Mucosa of stomach (tissue), 1 donor: ENCODE results near the gene CORIN.

Experiments used
- H3K27me3 ChIP-seq: one replicate; pipeline ENCODE4 v1.7.0; 2013; ENCODE audit warnings: mild to moderate bottlenecking, low read length; ENCODE audit not compliant: control insufficient read depth, insufficient read depth
- H3K36me3 ChIP-seq: one replicate; pipeline ENCODE4 v1.7.0; 2013; ENCODE audit warnings: low read length; ENCODE audit not compliant: control insufficient read depth, insufficient read depth
- H3K4me1 ChIP-seq: one replicate; pipeline ENCODE4 v1.7.0; 2013; ENCODE audit warnings: mild to moderate bottlenecking, low read length; ENCODE audit not compliant: control insufficient read depth, insufficient read depth
- H3K4me3 ChIP-seq: one replicate; pipeline ENCODE4 v1.7.0; 2013; ENCODE audit warnings: low read length
- H3K9ac ChIP-seq: one replicate; pipeline ENCODE4 v1.7.0; 2013; ENCODE audit warnings: mild to moderate bottlenecking, low read length, moderate library complexity
- H3K9me3 ChIP-seq: one replicate; pipeline ENCODE4 v1.7.0; 2013; ENCODE audit warnings: mild to moderate bottlenecking, low read length, moderate library complexity; ENCODE audit not compliant: control insufficient read depth
- donor health status: Pancreatic carcinoma.

Gene CORIN

DNA sequence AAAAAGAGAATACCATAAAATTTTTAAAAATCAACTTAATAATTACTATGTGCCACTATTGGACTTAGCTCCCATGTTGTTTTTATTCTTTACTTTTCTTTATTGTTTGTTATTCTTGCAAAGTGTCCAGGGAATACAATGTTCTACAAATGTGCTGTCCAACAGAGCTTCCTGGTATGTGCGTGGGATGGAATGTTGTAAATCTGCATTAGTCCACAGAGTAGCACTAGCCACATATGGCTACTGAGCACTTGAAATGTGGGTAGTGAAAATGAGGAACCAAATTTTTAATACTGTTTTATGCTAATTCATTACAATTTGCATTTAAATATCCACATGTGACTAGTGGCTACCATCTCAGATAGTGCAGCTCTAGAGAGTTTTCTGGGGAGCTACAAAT lies 14.3 kb upstream of the CORIN start:
- Histone ChIP-seq H3K9ac (no peak overlapping the region), H3K9me3 (no peaks in the 10 kb centered on the region), H3K4me1 (no peaks in the 10 kb centered on the region), H3K36me3 (no peaks in the 10 kb centered on the region), H3K27me3 (no peaks in the 10 kb centered on the region), H3K4me3 (no peak overlapping the region)

DNA sequence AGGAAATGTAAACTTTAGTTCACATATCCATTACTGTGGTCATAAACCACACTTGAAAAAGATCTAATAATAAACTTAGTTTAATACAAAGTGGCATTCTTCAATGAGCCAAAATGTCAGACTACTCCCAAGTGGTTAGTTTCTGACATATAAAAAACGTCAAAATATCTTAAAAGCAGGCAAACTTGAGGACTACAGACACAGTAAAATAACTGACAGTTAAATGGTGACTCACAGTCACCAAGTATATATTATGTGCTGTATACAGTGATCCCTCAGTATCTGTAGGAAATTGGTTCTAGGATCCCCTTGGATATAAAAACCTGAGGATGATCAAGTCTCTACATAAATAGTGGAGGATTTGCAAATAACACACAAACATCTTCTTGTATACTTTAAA lies 11.6 kb upstream of the CORIN start:
- Histone ChIP-seq H3K9ac (no peak overlapping the region), H3K9me3 (no peaks in the 10 kb centered on the region), H3K36me3 (no peaks in the 10 kb centered on the region), H3K4me1 (no peaks in the 10 kb centered on the region), H3K4me3 (no peak overlapping the region), H3K27me3 (no peaks in the 10 kb centered on the region)

DNA sequence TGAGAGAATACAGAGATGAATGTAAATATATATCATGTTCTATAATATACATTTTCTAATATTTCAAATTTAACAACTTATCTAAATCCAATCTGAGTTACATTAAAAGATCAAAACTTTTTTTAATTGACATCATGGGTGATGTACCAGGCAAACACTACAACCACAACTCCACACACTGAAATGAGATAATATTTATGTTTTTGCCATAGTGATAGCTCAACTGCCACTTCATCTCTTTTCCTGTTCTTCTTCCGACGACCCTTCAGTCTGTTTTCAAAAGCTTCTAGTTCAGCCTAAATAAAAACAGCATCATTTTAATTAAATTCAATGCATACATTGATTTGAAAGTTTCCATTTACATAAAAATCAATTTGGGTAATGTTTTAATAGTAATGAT lies 10.2 kb upstream of the CORIN start:
- H3K9me3 ChIP-seq = no peaks in the 10 kb centered on the region
- no peaks in the 10 kb centered on the region for H3K27me3 ChIP-seq
- H3K4me1 ChIP-seq = no peaks in the 10 kb centered on the region
- H3K4me3 ChIP-seq = no peak overlapping the region
- H3K36me3 ChIP-seq = no peaks in the 10 kb centered on the region
- H3K9ac ChIP-seq = no peak overlapping the region

DNA sequence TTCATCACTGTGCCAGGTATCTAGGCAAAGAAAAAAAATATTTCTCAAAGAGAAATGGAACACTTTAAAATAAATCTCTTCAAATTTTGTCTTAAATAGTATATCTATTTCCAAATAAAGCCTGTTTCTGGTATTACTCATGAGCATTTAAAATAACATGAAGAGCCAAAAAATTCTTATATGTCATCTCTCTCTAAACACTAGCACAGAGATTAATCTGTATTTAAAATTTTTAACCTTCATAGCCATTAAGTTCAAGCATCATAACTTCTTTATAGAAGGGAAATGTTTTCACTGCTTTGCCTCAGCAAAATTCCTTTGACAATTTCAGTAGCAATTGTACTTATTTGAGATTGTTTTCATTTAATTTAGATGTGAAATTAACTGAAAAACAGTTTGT lies 5.1 kb upstream of the CORIN start:
- Histone ChIP-seq H3K27me3 (no peaks in the 10 kb centered on the region), H3K9me3 (no peaks in the 10 kb centered on the region), H3K36me3 (no peaks in the 10 kb centered on the region), H3K4me1 (peaks cover 4% of the 10 kb centered on the region), H3K4me3 (no peak overlapping the region), H3K9ac (no peak overlapping the region)

DNA sequence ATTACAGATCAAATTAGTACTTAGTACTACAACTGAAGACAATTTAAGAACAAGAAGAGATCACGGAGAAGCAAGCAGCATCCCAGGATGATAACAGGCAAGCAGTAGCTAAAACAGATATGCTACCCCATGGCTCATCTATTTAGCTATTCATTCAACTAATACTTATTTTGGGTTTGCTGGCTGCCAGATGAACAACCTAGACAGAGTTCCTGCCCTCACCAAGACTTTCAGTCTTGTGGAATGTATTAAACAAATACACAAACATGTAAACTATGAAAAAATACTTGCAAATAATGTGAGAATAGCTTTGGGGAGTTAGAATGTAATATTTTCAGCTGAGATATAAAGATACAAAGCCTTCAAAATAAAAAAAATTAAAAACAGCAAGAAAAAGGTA lies 2.4 kb upstream of the CORIN start:
- Histone ChIP-seq H3K9me3 (no peaks in the 10 kb centered on the region), H3K9ac (no peak overlapping the region), H3K27me3 (peaks cover 13% of the 10 kb centered on the region), H3K4me3 (no peak overlapping the region), H3K36me3 (no peaks in the 10 kb centered on the region), H3K4me1 (peaks cover 22% of the 10 kb centered on the region)

DNA sequence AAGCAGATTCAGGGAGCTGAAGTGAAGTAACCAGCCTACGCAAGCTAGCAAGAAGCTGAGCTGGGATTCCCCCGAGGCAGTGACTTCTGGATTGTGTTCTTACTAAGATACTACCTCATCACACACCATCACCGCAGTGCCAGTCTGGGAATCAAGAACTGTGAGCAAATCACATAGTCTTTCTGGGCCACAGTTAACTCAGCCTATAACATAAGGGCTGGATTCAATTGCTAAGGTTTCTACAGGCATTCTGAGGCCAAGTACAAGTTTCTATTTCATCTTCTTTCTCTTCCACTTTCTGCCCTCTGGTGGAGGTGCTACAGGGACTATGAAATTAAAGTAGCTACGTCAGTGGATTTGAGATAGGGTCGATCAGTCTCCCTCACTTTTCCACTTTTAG lies 1.4 kb upstream of the CORIN start:
- Histone ChIP-seq H3K4me3 (no peak overlapping the region), H3K27me3 (peaks cover 14% of the 10 kb centered on the region), H3K4me1 (peaks cover 22% of the 10 kb centered on the region), H3K9me3 (no peaks in the 10 kb centered on the region), H3K36me3 (no peaks in the 10 kb centered on the region), H3K9ac (no peak overlapping the region)

DNA sequence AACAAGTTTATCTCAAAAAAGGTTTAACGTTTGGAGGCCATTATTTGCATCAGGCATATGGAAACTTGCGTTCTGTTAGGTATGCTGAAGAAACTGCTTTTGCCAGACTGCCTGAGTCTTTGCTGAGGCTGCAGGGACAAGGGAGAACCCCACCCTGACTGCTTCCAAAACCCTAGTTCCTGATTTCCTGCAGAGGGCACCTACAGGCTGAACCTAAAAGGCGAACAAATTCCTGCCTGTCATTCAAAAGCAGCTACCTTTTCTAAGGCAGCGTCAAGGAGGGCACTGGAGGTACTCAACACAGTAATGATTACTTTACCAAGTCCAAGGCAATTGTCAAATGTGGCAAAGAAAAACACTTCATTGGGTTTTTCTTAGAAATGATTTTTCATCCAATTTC lies 578 bp upstream of the CORIN start:
- Histone ChIP-seq H3K27me3 (peaks cover 14% of the 10 kb centered on the region), H3K9ac (no peak overlapping the region), H3K9me3 (no peaks in the 10 kb centered on the region), H3K36me3 (no peaks in the 10 kb centered on the region), H3K4me1 (peaks cover 22% of the 10 kb centered on the region), H3K4me3 (no peak overlapping the region)

DNA sequence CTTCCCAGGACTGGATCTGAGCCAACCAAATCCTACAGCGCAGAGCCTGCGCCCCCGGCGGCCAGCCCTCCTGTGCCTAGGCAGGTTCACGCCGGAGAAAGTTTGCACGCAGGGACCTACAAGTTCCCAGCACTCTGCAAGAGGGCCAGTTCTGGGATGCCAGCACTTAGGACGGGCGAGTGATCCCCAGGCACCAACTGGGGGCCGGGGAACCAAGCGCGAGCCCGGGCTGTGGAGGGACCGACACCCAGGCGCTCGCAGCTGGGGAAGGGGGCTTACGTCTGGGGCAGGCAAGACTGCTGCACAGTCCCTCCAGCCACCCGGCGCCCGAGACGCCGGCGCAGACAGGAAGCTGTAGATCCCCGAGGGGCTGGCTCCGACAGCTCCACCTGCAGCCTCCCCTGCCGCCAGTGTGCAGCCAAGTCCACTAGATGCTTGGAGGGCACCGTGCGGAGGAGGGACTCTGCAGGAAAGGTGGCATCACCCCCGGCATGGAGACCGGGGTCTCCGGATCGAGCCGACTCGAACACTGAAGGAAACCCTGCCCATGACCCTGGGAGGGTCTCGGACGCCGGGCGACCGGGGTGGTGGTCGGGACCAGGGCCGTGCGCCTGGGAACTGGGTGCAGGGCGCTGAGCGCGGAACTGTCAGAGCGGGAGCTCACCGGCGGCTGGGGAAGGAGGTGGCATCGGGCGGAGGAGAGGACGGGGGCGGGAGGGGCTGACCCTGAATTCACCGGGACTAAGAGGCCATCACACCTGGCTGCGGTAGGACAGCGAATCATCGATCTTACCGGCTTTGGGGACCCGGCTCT lies 566 bp downstream of the CORIN start:
- Histone ChIP-seq H3K36me3 (no peaks in the 10 kb centered on the region), H3K4me3 (peak overlapping the region; percentile 40), H3K9me3 (no peaks in the 10 kb centered on the region), H3K9ac (peak overlapping the region; percentile 70), H3K4me1 (peaks cover 22% of the 10 kb centered on the region), H3K27me3 (peaks cover 14% of the 10 kb centered on the region)

DNA sequence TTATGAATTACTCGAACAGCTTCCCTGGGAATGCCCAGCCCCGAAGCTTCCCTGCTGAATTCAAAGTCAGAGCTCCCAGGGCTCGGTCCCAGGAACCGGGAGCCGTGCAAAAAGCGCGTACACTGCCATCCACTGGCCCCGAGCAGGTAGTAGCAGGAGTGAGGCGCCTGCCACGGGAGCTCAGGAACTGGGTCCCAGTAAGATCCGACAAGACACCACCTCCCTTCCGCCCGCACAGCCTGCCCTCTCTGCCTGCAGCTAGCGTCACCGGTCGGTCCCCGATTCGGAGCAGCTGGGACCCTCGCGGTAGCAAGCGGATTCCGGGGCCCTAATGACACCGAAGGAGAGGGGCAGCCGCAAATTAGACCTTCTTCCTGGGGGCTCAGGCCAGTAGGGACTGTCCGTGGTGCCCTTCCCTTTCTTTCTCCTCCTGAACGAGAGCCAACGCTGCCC lies 1.2 kb downstream of the CORIN start:
- H3K27me3 ChIP-seq = peaks cover 14% of the 10 kb centered on the region
- peak overlapping the region; percentile 40 for H3K4me3 ChIP-seq
- H3K4me1 ChIP-seq = peaks cover 22% of the 10 kb centered on the region
- H3K36me3 ChIP-seq = no peaks in the 10 kb centered on the region
- no peaks in the 10 kb centered on the region for H3K9me3 ChIP-seq
- H3K9ac ChIP-seq = peak overlapping the region; percentile 70

DNA sequence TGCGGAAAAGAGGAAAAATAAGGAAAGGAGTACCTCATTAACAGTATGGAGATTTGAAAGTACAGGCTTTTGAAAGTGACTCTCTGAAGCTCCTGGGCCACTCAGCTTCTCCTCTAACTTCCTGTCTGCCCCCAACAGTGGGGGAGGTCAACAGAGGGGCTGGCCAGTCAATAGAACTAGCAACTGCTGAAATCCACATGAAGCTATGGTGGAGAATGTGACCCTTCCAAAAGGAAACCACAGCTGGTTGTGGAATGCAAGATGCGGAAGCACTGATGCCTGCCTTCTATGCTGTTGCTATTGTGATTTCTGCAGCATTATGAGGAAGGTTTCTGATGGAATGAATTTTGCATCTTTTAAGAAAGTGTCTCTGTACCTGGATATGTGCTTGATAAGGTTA lies 2.4 kb downstream of the CORIN start:
- Histone ChIP-seq H3K4me3 (no peak overlapping the region), H3K9ac (no peak overlapping the region), H3K4me1 (peaks cover 22% of the 10 kb centered on the region), H3K36me3 (no peaks in the 10 kb centered on the region), H3K9me3 (no peaks in the 10 kb centered on the region), H3K27me3 (peaks cover 14% of the 10 kb centered on the region)

DNA sequence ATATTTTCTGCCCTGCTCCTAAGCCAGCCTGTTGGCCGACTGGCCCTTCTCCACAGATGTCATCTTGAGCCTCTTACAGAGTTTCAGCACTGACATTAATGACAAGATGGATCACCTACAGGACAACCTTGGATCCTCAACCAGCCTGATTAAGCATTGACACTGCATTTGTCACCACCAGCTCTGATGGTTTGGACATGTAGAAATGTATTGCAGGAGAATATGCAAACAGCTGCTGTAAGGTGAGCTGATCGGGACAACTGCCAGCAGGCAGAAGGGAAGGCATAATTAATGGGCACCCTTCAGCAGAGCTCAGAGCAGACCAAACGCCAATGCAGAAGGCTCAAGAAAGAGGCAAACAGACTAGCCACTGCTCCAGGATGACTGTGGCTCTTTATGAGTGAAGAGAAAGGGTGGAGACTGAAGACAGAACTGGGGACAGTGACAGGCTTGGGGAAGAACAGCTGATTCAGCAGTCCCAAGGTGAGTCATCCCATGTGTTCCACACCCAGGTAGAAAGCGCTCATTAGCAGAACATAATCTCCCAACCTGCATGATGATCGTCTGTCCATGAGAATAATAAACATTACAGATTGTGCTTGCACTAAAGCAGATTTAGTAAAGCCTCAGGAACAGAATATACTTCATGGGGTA lies 6.7 kb downstream of the CORIN start:
- Histone ChIP-seq H3K4me3 (no peak overlapping the region), H3K9me3 (no peaks in the 10 kb centered on the region), H3K4me1 (peaks cover 2% of the 10 kb centered on the region), H3K36me3 (no peaks in the 10 kb centered on the region), H3K9ac (no peak overlapping the region), H3K27me3 (peaks cover 9% of the 10 kb centered on the region)

DNA sequence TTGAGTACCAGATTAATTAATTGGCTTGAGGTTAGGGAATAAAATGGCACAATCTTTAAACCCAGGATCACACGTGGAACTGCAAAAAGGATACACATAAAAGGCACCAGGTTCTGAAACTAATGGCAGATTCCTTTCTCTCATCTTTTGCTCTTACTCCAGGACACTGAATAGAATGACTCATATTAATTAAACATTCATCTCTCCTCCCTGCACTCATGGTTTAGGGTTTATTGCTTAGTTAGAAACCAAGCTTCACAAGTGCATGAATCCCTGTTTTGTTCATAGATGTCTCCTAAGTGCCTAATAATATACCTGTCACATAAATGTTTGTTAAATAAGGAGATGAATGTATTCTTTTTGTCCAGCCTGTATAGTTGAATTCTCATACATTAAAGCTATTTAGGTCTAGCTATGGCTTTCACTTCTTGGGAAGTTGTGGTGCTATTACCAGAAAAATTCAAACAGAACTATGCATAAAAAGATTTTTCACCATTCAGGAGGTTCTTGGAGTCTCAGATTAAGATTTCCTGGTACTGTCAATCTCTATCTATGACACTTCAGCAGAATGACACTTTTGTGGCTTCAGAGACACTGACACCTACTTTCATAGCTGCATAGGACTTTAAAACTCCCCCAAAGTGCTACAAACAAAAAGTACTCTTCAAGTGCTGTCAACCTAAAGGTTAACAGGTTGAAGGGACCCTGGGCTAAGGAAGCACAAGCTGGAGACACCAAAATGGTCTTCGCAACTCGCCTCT lies 7.4 kb downstream of the CORIN start:
- H3K4me1 ChIP-seq = no peaks in the 10 kb centered on the region
- no peaks in the 10 kb centered on the region for H3K9me3 ChIP-seq
- H3K4me3 ChIP-seq = no peak overlapping the region
- no peaks in the 10 kb centered on the region for H3K36me3 ChIP-seq
- peaks cover 3% of the 10 kb centered on the region for H3K27me3 ChIP-seq
- no peak overlapping the region for H3K9ac ChIP-seq
